Fibroblast of mammary gland (primary cell): ENCODE data around the gene OR5B12.

Experiments used
- DNase-seq: peaks from one replicate; pipeline ENCODE4 v3.0.0-alpha.2; 2010; ENCODE audit warnings: low read depth
- H3K4me3 ChIP-seq: 2 replicates; pipeline ENCODE4 v1.5.1; 2011; ENCODE audit warnings: low read depth, mild to moderate bottlenecking, low read length, moderate library complexity; ENCODE audit not compliant: control insufficient read depth
- CTCF ChIP-seq: conservative IDR thresholded peaks from 2 replicates; pipeline ENCODE4 v1.5.1; 2011; ENCODE audit warnings: low read depth, low read length, inconsistent platforms; ENCODE audit not compliant: control insufficient read depth, insufficient read depth

OR5B12 gene

GRCh38 chr11:58451585-58451984, 9.5 kb upstream of the OR5B12 start:
- no peak for TF ChIP-seq CTCF
- DNase-seq, result peak; percentile 6
- no peak overlapping the region for H3K4me3 ChIP-seq

GRCh38 chr11:58446294-58446693, 4.3 kb upstream of the OR5B12 start:
- no peak overlapping the region for H3K4me3 ChIP-seq
- no peak for TF ChIP-seq CTCF
- no peak for DNase-seq

- no peak for TF ChIP-seq CTCF
- no peak for DNase-seq
- no peak overlapping the region for H3K4me3 ChIP-seq
These were observed 2.3 kb upstream of the OR5B12 start for GRCh38 chr11:58444300-58444699.

GRCh38 chr11:58438486-58438885, 3.5 kb downstream of the OR5B12 start:
- no peak for DNase-seq
- no peak overlapping the region for H3K4me3 ChIP-seq
- no peak for TF ChIP-seq CTCF

- TF ChIP-seq CTCF, result no peak
- DNase-seq, result no peak
- no peak overlapping the region for H3K4me3 ChIP-seq
These were observed 7.8 kb downstream of the OR5B12 start for GRCh38 chr11:58434217-58434616.

GRCh38 chr11:58433638-58434203, 8.3 kb downstream of the OR5B12 start:
- DNase-seq, result no peak
- no peak for TF ChIP-seq CTCF
- H3K4me3 ChIP-seq, result no peak overlapping the region

- no peak for TF ChIP-seq CTCF
- DNase-seq, result no peak
- no peak overlapping the region for H3K4me3 ChIP-seq
These were observed 12.8 kb downstream of the OR5B12 start for GRCh38 chr11:58429273-58429672.
